GM10248 (cell line): Measurements from ENCODE around the gene C4BPA.

ENCODE experiments used
- CTCF ChIA-PET: fragments of 300-600 bp; sonication (Branson Sonifier 250); formaldehyde crosslinking; extraction: SDS; loops from one replicate; lab custom pipeline; 2021; ENCODE audit warnings: antibody characterized with exemption; lab: Yijun Ruan, JAX
- POLR2A ChIA-PET: fragments of 350-650 bp; sonication (Branson Sonifier 250); formaldehyde crosslinking; extraction: SDS; loops from one replicate; lab custom pipeline; 2020; ENCODE audit warnings: antibody characterized with exemption; lab: Yijun Ruan, JAX
- DNase-seq: peaks from one replicate; pipeline ENCODE4 v3.0.0; 2012; ENCODE audit errors: extremely low spot score
- TF ChIP-seq, protein P1 (sequence below): IDR thresholded peaks from 2 replicates; pipeline ENCODE4 v1.5.1; 2012; ENCODE audit warnings: mild to moderate bottlenecking, low read depth; ENCODE audit errors: extremely low read depth, missing control alignments, control extremely low read depth

C4BPA gene

DNA sequence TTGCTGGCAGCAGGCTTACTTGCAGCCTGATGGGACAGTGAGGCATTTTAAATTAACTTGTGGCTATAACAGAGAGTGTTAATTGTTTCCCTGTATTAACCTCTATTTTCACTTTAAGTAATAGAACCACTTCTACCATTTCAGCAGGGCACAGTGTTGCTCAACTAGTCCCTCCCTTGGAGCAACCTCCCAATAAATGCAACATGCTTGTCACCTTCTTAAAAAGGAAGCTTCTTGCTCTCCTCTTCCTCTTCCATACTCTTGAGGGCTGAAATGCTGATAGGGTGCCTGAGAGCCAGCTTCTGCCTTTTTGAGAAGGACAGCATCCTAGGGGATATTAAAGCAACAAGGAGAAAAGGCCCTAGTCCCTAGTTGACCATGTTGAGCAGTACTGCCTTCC, 52.1 kb downstream of the C4BPA start:
- CTCF ChIA-PET: no interaction called here
- POLR2A ChIA-PET: no interaction called here
- TF ChIP-seq, protein P1, sequence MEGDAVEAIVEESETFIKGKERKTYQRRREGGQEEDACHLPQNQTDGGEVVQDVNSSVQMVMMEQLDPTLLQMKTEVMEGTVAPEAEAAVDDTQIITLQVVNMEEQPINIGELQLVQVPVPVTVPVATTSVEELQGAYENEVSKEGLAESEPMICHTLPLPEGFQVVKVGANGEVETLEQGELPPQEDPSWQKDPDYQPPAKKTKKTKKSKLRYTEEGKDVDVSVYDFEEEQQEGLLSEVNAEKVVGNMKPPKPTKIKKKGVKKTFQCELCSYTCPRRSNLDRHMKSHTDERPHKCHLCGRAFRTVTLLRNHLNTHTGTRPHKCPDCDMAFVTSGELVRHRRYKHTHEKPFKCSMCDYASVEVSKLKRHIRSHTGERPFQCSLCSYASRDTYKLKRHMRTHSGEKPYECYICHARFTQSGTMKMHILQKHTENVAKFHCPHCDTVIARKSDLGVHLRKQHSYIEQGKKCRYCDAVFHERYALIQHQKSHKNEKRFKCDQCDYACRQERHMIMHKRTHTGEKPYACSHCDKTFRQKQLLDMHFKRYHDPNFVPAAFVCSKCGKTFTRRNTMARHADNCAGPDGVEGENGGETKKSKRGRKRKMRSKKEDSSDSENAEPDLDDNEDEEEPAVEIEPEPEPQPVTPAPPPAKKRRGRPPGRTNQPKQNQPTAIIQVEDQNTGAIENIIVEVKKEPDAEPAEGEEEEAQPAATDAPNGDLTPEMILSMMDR: no peak
- no peak for DNase-seq

DNA sequence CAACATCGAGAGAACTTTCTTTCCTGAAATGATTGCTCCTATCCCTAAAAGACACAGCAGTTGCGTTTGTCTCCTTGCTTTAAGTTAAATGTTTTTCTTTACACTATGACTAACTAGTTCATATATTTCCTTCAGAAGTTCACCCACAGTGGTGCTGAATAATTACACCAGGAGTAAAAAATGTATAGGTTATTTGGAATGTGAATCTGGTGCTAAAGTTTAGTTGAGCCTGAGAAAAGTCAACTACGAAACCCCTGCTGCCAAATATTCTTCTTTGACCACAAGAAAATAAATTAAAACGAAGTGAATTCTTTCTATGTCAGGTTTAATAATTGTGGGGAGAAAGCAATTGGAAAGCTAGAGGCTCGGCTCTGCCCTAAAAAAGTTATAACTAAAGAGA, 52.8 kb downstream of the C4BPA start:
- TF ChIP-seq, protein P1: no peak
- ChIA-PET POLR2A (no interaction called here), CTCF (interaction anchor here (1.2 kb wide), 1 partner anchor 22 kb away, joined by 3 read pairs; no protein-coding TSS in a partner anchor)

GRCh38 chr1:207164086-207164485, 60.1 kb downstream of the C4BPA start:
- no peak for DNase-seq
- POLR2A ChIA-PET: no interaction called here
- CTCF ChIA-PET: interaction anchor here (1.5 kb wide), 1 partner anchor 22 kb away, joined by 3 read pairs; no protein-coding TSS in a partner anchor
- TF ChIP-seq, protein P1: no peak

More for the DNA sequence above, 52.8 kb downstream of the C4BPA start:
- DNase-seq: no peak

DNA sequence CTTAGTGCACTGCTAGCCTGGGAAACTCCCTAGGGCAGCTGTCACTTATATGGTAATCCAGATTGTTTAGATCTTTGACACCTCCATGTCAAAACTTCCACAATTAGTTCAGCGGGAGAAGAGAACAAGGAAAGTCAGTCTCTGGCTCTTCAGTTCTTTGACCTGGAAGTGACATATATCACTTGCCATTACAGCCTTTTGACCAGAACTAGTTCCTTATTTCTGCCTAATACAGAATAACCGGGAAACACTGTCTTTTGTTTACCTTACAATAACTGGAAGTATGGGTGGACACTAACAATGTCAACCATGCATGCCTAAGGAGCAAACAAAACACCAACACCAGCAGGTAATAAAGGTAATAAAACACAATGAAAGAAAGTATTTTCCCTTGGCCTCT, 68.3 kb downstream of the C4BPA start:
- TF ChIP-seq, protein P1: no peak
- ChIA-PET CTCF (no interaction called here), POLR2A (no interaction called here)
- no peak for DNase-seq

GRCh38 chr1:207172885-207173284, 68.9 kb downstream of the C4BPA start:
- ChIA-PET CTCF (no interaction called here), POLR2A (no interaction called here)
- TF ChIP-seq, protein P1: no peak
- DNase-seq: no peak

DNA sequence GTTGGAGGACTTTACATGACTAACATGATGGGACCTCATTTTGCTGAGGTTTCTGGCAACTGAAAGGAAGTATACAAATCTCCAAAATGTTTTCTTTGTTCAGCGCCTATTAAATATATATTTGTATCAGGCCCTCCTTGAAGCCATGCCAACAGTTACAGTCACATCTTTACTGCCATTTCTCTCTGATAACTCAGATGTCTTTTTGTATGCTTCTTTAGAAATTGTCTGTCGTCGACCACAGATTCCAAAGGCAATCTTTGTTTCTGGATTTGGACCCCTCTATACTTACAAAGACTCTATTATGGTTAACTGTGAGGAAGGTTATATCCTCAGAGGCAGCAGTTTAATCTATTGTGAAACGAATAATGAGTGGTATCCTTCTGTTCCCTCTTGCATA, 69.4 kb downstream of the C4BPA start:
- POLR2A ChIA-PET: no interaction called here
- CTCF ChIA-PET: no interaction called here
- TF ChIP-seq, protein P1: no peak
- DNase-seq: no peak
